ENCODE measurements around the gene DSTN. TPM values are rescaled to one million over a fixed set of nuclear protein-coding genes. Genes with fewer than 3 reads are reported as not detected.

DSTN gene
- total RNA-seq, 1 experiment from 2014 or later = 689 TPM

DNA sequence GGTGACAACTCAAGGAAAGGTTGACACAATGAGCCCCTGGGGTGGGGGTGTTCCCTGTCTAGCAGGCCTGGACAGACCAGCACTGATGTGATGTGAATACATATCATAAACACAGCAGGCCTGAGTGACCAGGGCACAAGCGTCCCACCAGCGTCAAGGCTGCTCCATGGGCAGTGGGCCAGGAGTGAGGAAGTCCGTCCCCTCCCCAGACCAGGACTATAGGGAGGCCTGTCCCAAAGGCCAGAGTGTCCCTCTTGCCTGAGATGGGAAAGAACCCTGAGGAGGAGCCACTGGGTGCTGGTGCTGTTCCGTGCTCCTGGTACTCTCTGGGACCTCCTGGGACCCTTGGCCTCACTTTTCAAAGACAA is 67.5 kb downstream of the DSTN start:
- no peak for DNase-seq (ENCODE audit: low read depth)

GRCh38 chr20:17637985-17638640 is 68.2 kb downstream of the DSTN start:
- DNase-seq (ENCODE audit: low read depth) = no peak

DNA sequence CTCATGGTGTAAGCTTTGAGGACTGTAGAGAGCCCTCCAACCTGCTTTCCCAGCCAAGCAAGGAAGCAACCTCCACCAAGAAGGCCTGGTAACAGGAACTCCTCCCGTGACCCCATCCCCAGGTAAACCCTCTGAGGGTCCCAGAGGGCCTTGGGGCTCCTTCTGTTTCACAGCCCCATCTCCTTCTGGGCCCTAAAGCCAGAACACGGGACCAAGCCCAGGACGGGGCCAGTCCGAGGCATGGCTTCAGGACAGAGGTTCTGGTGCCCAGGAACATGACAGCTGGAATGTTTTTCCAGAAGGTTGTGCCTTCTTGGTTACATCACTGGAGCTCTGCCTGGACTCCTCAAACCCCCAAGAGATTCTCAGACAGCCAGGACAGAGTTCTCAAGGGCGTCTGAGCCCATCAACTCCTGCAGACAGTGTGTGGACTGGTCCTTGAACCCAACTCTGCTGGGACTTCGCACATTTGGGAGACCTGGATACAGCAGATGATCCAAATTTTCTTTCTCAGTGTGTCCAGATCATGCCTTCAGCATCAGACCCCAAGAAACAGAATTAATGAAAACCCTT is 69.0 kb downstream of the DSTN start:
- DNase-seq (ENCODE audit: low read depth) = no peak

GRCh38 chr20:17640146-17640874 is 70.4 kb downstream of the DSTN start:
- DNase-seq (ENCODE audit: low read depth) = no peak

DNA sequence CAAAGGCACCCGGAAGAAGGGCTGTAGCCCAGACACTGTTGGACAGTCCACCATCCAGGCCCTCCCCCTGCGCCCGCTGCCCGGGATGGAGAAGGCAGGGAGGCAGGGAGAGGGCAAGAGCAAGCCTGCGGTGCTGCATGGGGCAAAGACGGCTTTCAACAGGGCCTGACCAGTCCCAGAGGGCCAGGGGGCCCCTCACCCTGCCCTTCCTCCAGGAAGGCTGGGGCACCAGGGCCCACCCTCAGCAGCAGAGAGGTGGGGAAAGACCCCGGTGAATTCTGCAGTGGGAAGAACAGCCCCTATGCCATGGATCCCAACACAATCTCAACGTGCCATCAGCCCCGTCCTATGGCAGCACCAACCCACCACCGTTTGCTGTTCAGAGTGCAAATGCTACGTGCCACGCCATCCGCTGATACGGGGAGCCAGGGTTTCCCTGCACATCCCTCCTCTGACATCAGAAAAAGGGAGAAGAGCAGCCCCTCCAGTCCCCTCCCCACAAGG is 71.1 kb downstream of the DSTN start:
- DNase-seq (ENCODE audit: low read depth) = no peak

GRCh38 chr20:17641520-17641964 is 71.7 kb downstream of the DSTN start:
- no peak for DNase-seq (ENCODE audit: low read depth)

DNA sequence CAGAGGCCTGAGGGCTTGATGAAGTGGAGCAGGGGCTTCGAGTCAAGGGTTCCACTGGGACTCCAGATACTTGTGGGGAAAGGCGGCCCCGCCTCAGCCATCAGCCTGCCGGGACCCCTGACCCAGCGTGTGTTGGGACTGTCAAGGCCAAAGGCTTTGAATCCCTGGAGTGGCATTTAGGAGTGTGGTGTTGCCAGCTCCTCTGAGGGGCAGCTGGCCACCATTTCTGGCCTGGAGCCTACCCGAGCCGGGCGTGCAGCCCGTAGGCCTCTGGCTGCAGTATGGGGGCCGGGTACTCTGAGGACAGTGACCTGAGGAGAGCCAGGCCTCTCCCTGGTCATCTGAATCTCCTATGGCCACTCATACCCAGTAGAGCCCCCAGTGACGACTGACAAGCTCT is 72.1 kb downstream of the DSTN start:
- no peak for DNase-seq (ENCODE audit: low read depth)

DNA sequence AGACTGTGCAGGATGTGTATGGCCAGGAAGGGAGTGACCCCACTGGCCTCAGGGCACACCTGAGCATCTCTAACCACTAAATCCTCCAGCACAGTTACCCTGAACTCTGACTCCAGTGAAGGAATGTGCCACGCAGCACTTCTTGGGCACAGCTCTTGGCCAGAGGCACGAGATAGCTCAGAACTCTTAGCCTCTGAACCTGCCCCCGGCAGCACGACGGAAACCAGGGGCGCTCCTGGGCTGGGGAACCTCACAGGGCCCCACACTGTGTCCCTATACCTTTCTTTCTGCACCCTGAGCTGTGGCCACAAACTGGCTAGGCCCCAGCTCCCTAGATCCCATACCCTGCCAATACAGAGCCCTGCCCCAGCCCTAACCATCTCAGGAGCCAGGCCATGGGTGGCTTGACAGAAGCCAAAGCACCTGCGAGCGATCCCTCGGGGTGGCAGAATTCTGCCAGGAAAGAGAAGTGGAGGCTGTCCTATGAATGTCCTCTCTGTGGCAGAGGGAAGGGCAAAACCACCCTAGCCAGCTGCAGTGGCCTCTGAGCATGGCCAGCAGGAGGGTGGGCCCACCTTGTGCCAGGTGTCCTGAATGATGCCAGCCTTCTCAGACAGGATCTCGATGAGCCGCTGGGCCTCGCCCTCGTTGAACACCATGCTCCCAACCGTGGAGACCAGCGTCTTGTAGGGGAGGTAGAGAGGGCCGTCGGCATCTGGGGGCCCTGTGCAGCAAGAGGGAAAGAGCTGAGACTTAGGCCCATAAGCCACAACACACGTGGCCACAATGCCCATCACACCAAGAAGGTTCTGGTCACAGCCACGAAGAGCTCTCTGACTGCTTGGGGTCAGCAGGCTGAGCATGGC is 72.8 kb downstream of the DSTN start:
- DNase-seq (ENCODE audit: low read depth) = no peak

DNA sequence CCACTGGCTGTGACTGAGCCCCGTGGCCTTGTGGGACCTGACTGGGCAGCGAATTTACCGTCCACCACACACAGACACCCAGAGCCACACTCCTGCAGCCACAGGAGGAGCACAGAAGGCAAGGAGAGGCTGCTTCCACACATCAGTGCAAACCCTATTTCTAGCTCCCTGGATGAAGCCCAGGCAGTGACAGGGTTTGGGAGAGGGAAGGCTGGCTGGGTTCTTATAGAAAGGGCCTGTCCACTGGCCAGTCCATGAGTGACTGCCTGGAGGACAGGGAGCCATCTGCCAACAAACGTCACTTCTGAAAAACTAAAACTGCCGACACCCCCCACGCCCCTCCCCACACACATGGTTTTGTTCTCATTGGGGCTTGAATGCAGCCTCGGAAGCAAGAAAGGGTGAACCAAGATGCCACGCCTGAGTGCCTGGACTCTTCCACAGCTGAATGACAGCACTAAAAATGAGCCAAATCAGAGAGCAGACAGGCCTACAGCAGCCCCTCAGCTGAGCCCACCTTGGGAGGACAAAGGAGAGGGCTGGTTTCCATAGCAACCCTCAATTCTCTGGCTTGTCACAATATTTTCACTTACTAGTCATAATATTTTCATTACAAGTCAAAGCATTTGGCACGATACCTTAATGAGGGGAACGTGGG is 73.8 kb downstream of the DSTN start:
- DNase-seq (ENCODE audit: low read depth) = no peak

- DNase-seq (ENCODE audit: low read depth) = no peak
Measured at GRCh38 chr20:17644451-17644850, 74.6 kb downstream of the DSTN start.

DNA sequence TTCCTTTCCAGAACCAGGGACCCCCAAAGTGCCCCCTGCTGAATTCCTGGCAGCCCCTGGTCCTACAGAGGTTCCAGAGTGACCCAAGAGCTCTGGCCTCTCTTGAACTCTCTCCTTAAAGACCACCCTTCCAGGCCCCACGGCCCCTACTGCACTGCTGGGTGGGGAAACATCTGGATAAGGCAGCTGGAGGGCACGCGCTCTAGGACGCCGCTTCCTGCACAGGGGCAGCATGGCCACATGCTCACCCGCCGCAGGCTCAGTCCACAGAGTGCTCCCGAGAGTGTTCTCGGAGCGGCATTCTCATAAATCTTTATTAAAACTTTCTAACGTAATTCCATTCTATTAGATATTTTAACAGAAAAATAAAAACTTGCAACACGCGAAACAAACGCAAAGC is 75.1 kb downstream of the DSTN start:
- DNase-seq (ENCODE audit: low read depth) = no peak

DNA sequence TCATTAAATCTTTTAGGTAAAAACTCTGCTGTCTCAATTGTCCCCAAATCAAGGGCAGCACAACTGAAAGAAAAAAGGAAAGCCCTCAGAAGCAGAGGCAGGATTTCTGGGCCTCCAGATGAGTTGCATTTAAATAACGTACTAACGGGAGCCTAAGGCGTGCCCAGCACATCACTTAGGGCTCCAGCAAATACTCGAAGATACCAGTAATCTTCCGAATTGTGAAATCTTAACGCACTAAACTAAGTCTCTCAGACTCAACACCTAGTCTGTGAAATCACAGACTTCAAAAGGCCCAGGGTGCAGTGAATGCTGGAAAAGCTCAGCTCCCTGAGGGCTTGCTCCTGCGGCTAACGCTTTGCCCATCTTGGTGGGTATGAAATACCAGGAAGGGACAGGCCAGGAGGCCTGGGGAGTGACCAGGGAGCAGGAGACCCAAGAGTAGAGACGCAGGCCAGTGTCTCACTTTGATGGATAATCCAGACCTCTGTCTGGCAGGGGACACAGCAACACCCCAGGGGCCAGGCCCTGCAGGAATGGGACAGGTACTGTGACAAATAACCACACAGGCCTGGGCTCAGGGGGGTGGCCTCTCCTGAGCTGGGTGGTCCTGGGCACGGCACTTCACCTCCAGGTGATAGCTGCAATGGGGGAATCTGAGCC is 75.8 kb downstream of the DSTN start:
- no peak for DNase-seq (ENCODE audit: low read depth)

- no peak for DNase-seq (ENCODE audit: low read depth)
Measured at GRCh38 chr20:17646209-17646960, 76.5 kb downstream of the DSTN start.

- DNase-seq (ENCODE audit: low read depth) = no peak
Measured at GRCh38 chr20:17646961-17647301, 77.1 kb downstream of the DSTN start.

DNA sequence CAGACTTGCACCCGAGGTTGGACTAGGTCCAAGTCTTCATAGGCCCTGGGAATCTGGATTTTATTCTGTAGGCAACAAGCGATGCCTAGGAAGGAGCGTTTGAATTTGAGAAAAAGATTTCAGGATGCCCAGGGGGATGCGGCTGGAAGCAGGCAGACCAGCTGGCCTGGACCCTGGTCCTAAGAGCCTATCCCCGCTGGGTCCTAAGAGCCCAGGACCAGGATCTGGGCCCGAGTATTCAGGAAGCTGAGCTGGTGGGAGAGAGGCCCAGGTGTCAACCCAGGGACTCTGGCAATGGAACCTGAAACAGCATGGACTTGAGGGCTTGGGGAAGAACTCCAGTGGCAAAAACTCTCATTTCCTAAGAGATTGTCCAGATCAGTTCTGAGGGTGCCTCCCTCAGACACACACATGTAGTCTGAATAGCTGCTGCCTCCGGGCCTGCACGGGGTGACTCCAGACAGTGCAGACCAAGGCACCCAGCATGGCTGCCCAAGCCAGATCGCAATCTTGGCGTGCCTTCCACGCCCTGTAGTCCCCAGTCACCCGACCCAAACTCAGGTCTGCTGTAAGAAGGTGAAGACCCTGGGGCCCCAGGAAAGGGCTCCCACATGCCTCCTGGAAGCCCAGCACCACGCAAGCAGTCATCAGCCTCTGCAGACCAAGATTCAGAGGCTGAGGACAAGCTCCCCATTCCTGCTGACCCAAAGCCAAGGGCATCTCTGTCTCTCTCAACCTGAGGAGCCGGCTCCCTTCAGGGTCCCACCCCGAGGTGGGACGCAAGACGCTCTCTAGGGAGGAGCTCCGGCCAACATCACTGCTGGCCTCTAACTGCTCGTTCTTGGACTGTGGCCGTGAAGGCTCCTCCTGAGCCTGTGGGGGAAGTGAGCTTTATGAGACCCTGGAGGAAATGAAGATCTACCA is 77.8 kb downstream of the DSTN start:
- no peak for DNase-seq (ENCODE audit: low read depth)

DNA sequence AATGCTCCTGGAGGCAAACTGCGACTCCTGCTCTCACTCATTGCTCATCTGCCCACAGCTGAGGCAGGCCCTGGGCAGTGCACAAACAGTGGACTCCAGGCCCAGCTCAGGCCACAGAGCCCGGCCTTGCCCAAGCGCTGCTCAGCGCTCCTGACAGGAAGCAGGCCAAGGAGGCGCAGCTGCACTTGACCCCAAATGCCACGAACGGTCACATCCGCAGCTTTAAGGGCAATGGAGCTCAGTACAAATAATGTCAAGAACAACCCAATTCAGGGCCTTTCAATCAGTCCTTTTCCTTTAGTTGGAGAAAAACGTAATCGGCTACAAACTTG is 78.4 kb downstream of the DSTN start:
- DNase-seq (ENCODE audit: low read depth) = no peak

GRCh38 chr20:17648791-17649730 is 79.2 kb downstream of the DSTN start:
- DNase-seq (ENCODE audit: low read depth) = no peak
